ENCODE data around the gene RPS6KA5.
"Not testable (repeated sequence)": the region's sequence is repeated elsewhere in the genome, so short reads cannot be mapped to it uniquely, and the experiment has no call there.

RPS6KA5 gene

DNA sequence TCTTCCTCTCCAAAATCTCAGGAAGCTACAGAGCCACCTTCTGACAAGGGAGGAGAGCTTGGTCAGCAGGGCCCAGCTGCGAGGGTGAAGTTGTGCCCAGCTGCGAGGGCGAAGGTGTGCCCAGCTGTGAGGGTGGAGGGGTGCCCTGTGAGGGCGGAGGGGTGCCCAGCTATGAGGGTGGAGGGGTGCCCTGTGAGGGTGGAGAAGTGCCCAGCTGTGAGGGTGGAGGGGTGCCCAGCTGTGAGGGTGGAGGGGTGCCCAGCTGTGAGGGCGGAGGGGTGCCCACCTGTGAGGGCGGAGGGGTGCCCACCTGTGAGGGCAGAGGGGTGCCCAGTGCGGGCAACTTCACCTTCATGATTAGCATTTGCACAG lies 223.8 kb downstream of the RPS6KA5 start:
- TF ChIP-seq, protein P1, sequence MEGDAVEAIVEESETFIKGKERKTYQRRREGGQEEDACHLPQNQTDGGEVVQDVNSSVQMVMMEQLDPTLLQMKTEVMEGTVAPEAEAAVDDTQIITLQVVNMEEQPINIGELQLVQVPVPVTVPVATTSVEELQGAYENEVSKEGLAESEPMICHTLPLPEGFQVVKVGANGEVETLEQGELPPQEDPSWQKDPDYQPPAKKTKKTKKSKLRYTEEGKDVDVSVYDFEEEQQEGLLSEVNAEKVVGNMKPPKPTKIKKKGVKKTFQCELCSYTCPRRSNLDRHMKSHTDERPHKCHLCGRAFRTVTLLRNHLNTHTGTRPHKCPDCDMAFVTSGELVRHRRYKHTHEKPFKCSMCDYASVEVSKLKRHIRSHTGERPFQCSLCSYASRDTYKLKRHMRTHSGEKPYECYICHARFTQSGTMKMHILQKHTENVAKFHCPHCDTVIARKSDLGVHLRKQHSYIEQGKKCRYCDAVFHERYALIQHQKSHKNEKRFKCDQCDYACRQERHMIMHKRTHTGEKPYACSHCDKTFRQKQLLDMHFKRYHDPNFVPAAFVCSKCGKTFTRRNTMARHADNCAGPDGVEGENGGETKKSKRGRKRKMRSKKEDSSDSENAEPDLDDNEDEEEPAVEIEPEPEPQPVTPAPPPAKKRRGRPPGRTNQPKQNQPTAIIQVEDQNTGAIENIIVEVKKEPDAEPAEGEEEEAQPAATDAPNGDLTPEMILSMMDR (IDR thresholded peaks at IDR 0.05; ENCODE audit: low read depth, low read length) = no peak
- no peak overlapping the region for H3K4me3 ChIP-seq (ENCODE audit: low read depth, low read length)

DNA sequence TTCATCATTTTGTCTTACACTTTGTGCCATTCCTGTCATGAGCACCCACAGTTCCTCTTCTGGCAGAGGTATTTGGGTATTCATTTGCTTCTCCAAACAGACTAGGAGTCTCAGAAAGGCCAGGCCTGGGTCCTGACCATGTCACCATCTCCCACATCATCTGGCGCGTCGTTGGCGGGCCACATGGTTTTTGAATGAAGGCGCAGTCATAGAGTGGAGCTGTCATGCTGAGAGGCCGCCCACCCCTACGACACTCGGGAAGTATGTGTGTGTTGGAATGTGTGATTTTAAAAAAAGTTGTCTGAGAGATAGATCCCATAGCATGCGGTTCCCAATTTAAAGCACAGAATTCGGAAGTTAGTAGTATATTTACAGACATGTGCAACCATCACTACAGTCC lies 228.6 kb downstream of the RPS6KA5 start:
- no peak overlapping the region for H3K4me3 ChIP-seq (ENCODE audit: low read depth, low read length)
- TF ChIP-seq, protein P1 (IDR thresholded peaks at IDR 0.05; ENCODE audit: low read depth, low read length) = no peak

DNA sequence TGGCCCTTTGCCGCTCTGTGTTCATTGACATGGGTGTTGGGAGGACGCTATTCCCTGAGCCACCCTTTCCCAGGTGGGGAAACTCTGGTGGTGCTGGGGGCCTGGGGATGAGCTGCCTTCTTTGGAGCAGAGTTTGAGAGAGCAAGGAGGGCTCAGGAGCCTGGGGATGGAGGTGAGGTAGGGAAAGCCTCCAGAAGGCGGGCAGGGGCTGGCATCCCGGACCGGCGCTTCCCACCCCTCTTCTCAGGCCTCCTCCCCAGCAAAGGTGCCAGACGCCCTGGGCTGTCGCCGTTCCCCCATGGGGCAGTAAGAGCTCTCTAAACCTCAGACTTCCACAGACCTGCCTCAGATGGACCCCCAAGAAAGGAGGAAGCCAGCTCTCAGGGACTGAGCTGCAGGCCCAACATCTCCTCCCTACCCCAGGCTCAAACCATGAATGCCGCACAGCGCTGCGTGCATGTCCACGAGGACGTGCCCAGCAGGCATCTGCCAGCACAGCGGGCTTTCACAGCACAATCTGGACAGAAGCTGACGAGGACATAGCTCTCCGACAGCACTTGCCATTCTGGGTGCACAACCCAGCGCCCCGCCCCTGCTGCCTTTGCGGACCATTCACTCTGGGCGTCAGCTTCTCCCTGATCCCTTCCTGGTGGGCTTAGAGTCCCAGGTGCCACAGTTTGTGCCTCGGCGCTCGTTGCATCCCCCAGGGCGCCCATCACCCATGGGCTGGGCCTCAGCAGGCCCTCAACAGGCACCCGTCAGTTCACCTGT lies 229.3 kb downstream of the RPS6KA5 start:
- no peak overlapping the region for H3K4me3 ChIP-seq (ENCODE audit: low read depth, low read length)
- TF ChIP-seq, protein P1 (IDR thresholded peaks at IDR 0.05; ENCODE audit: low read depth, low read length) = no peak

DNA sequence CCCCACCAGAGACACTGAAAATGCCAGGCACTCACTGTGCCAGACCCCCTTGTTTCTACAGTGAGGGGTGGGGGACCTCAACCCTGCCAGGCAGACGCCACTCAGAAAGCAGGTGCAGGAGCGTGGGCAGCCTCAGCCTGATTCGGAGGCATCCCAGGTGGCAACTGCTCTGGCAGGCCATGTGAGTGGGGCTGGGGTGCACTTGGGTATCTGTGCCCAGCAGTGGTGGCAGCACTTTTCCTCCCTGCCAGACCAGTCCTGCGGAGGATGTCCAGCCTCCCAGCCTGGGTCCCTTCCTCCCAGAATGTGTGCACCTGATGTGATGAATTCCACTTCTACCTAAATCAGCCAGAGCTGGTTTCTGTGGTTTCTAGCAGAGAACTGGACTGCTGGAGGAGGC lies 230.8 kb downstream of the RPS6KA5 start:
- TF ChIP-seq, protein P1 (IDR thresholded peaks at IDR 0.05; ENCODE audit: low read depth, low read length) = no peak
- no peak overlapping the region for H3K4me3 ChIP-seq (ENCODE audit: low read depth, low read length)

DNA sequence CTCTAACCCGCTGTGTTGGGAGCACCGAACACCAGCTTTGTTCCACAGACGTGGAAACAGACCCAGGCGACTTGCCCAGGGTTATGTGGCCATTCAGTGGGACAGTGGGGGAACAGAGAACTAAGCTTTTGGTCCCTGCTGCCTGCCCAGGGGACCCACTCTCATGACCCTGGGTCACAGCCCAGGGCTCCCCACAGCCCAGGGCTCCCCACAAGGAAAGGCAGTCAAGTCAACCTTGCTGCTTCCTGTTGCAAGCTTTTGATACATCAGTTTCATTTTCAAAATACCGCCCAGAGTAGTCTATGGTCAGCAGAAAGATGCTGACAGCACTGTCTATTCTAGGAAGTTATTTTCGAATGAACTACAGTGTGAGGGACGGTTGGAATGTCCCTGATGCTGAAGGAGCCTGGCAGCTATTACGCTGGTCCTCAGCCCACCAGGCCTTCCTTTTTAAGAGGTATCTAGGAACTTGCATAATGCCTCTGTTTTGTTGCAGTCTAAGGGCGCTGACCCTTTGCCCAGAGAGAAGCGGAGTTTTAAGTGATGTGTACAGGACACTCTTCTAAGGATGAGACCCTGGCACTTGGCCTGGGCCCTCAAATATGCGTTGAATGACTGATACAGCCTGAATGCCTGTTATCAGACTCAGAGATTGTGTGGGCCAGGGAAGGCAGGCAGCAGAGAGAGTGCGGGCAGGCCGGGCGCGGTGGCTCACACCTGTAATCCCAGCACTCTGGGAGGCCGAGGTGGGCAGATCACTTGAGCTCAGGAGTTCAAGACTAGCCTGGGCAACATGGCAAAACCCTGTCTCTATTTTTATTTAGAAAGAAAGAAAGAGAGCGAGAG lies 231.6 kb downstream of the RPS6KA5 start:
- TF ChIP-seq, protein P1 (IDR thresholded peaks at IDR 0.05; ENCODE audit: low read depth, low read length) = no peak
- H3K4me3 ChIP-seq (ENCODE audit: low read depth, low read length) = no peak overlapping the region

DNA sequence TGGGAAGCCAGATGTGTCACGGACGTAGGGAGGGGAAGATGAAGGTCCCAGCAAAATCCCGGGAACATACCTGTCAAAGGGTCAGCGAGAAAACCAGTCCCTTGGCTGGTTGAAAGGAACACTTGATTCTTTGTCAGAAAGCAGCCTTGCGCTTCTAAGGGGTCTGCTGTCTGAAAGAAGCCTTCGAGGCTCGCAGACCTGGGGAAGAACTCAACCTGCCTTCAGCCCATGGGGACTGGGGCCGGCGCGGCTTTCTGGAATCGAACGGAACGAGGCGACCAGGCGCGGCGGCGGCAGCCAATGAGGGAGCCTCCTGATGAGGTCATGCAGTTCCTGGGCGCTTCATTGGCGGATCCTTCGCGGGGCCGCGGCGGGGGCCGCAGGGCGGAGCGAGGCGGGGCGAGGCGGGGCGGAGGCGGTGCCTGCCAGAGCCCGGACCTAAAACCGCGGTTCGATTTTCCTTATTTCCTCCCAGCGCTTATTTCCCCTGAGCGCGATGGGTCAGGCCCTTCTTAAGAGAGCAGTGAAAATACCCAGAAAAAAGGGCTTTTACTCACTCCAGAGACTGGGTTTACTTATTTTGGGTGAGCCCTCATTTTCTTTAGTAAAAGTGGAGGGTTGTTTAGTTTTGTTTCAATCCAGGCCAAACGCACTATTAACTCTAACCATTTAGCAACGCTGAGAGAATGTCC lies 232.4 kb downstream of the RPS6KA5 start:
- peak overlapping the region; percentile 48 for H3K4me3 ChIP-seq (ENCODE audit: low read depth, low read length)
- TF ChIP-seq, protein P1 (IDR thresholded peaks at IDR 0.05; ENCODE audit: low read depth, low read length) = no peak

DNA sequence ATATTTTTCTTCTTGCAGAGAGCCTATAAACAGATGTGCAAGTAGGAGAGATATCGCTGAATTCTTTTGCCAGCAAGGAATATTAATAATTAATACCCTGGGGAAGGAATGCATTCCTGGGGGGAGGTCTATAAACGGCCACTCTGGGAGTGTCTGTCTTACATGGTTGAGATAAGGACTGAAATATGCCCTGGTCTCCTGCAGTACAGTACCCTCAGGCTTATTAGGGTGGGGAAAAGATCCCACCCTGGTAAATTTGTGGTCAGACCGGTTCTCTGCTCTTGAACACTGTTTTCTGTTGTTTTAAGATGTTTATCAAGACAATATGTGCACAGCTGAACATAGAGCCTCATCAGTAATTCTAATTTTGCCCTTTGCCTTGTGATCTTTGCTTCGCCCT lies 236.9 kb downstream of the RPS6KA5 start:
- not testable (repeated sequence) for H3K4me3 ChIP-seq (ENCODE audit: low read depth, low read length)

All from WI38 (cell line).